HEK293T (cell line): Measurements from ENCODE around the gene MAGOHB.

Source experiments
- ARNT ChIP-seq: fragments of 450-650 bp; IDR thresholded peaks from 2 replicates; pipeline ENCODE4 v1.6.1; 2017; ENCODE audit warnings: mild to moderate bottlenecking
- BHLHE40 ChIP-seq: fragments of 450-650 bp; IDR thresholded peaks from 2 replicates; pipeline ENCODE4 v1.6.1; 2016; ENCODE audit warnings: mild to moderate bottlenecking, moderate library complexity, borderline replicate concordance
- CTBP1 ChIP-seq: fragments of 450-650 bp; IDR thresholded peaks from 2 replicates; pipeline ENCODE4 v1.6.1; 2016; ENCODE audit warnings: borderline replicate concordance
- ELF4 ChIP-seq: fragments of 450-650 bp; IDR thresholded peaks from 2 replicates; pipeline ENCODE4 v1.6.1; 2017; ENCODE audit warnings: antibody characterized with exemption
- FOXA1 ChIP-seq: fragments of 450-650 bp; IDR thresholded peaks from 2 replicates; pipeline ENCODE4 v1.6.1; 2016; ENCODE audit warnings: mild to moderate bottlenecking
- FOXK2 ChIP-seq: fragments of 450-650 bp; IDR thresholded peaks from 2 replicates; pipeline ENCODE4 v1.6.1; 2016; ENCODE audit warnings: mild to moderate bottlenecking
- FOXM1 ChIP-seq: fragments of 450-650 bp; IDR thresholded peaks from 2 replicates; pipeline ENCODE4 v1.6.1; 2017; ENCODE audit warnings: mild to moderate bottlenecking, borderline replicate concordance
- L3MBTL2 ChIP-seq: fragments of 450-650 bp; conservative IDR thresholded peaks from 2 replicates; pipeline ENCODE4 v1.6.1; 2016; ENCODE audit warnings: mild to moderate bottlenecking
- LEF1 ChIP-seq: fragments of 450-650 bp; IDR thresholded peaks from 2 replicates; pipeline ENCODE4 v1.6.1; 2017; ENCODE audit warnings: mild to moderate bottlenecking, borderline replicate concordance
- NFRKB ChIP-seq: fragments of 450-650 bp; IDR thresholded peaks from 2 replicates; pipeline ENCODE4 v1.6.1; 2016; ENCODE audit warnings: mild to moderate bottlenecking, moderate library complexity
- SP1 ChIP-seq: fragments of 450-650 bp; IDR thresholded peaks from 2 replicates; pipeline ENCODE4 v1.6.1; 2017
- SUZ12 ChIP-seq: fragments of 450-650 bp; IDR thresholded peaks from 2 replicates; pipeline ENCODE4 v1.6.1; 2016; ENCODE audit warnings: mild to moderate bottlenecking

GRCh38 chr12:10590966-10591365 is 22.4 kb downstream of the MAGOHB start:
- TF ChIP-seq FOXA1: no peak
- TF ChIP-seq BHLHE40: no peak
- no peak for TF ChIP-seq ARNT
- no peak for TF ChIP-seq LEF1
- TF ChIP-seq SP1: no peak
- TF ChIP-seq SUZ12: no peak
- no peak for TF ChIP-seq ELF4
- TF ChIP-seq FOXM1: no peak
- TF ChIP-seq FOXK2: no peak
- TF ChIP-seq L3MBTL2: no peak
- TF ChIP-seq CTBP1: no peak
- no peak for TF ChIP-seq NFRKB
